Mucosa of descending colon (tissue), 3 donors: ENCODE results near the gene CMTM4. TPM values are rescaled to one million over a fixed set of nuclear protein-coding genes. Genes with fewer than 3 reads are reported as not detected.

Source experiments
- ATAC-seq: fragments of 200-7000 bp; cut with Tn5 transposase; one replicate; pipeline ENCODE4 v1.9.1; 2020; ENCODE audit warnings: mild to moderate bottlenecking, moderate library complexity
- DNase-seq, 3 donors: peaks; one replicate each; pipeline ENCODE4 v3.0.0-alpha.2; 2020
- H3K36me3 ChIP-seq: fragments of 200-600 bp; one replicate; pipeline ENCODE4 v1.8.0; 2021; ENCODE audit warnings: low read depth, mild to moderate bottlenecking
- H3K4me1 ChIP-seq: fragments of 200-600 bp; one replicate; pipeline ENCODE4 v1.8.0; 2021; ENCODE audit warnings: low read depth, mild to moderate bottlenecking
- H3K4me3 ChIP-seq: fragments of 200-600 bp; one replicate; pipeline ENCODE4 v1.8.0; 2021; ENCODE audit warnings: mild to moderate bottlenecking
- H3K9me3 ChIP-seq: fragments of 200-600 bp; one replicate; pipeline ENCODE4 v1.8.0; 2021; ENCODE audit warnings: mild to moderate bottlenecking
- CTCF ChIP-seq: fragments of 200-600 bp; IDR thresholded peaks from one replicate; pipeline ENCODE4 v1.8.0; 2022; ENCODE audit warnings: antibody characterized with exemption, mild to moderate bottlenecking
- intact Hi-C, 2 donors: fragments of 100-400 bp; cut with DNase I in 1 of 2; cut with micrococcal nuclease in 1 of 2; formaldehyde crosslinking; loops; one replicate each; pipeline versions ENCODE4 v1.11.0 to v1.11.1; 2022; cut with DNase I, micrococcal nuclease
- total RNA-seq, 3 donors: library from RNA; stranded (reverse); fragmentation: NEBNext Ultra II Directional in 2 of 3; extraction: Animal tissue kit (Norgen Biotek cat#: 25700) in 2 of 3; gene quantifications; one replicate each; pipeline versions ENCODE4 v1.2.1 to v1.2.4, GENCODE V29; 2021 to 2023
- donor health status: DM: no; HTN: no; CAD: no; lungs with moderate emphysema.
- donor health status: DM: no; HTN: no; CAD: no.
- donor health status: DM: no; HTN: yes; CAD: no.

CMTM4 gene
- total RNA-seq, 3 donors from 2014 or later, result 91.6 to 208 (median 155) TPM

- peak; percentile 27 for ATAC-seq
- DNase-seq, result no peak
- Histone ChIP-seq H3K36me3 (no peaks in the 10 kb centered on the region), H3K9me3 (no peaks in the 10 kb centered on the region), H3K4me1 (no peaks in the 10 kb centered on the region), H3K4me3 (no peak overlapping the region)
- TF ChIP-seq CTCF, result no peak
- intact Hi-C loops, result no loop called here
These were observed 106.2 kb downstream of the CMTM4 start for GRCh38 chr16:66590322-66590721.

GRCh38 chr16:66588981-66589713, 107.4 kb downstream of the CMTM4 start:
- DNase-seq, result peak; percentile 28 to 77 (median 59)
- no peaks in the 10 kb centered on the region for H3K9me3 ChIP-seq
- H3K4me3 ChIP-seq, result no peak overlapping the region
- peak; percentile 87 for ATAC-seq
- H3K4me1 ChIP-seq, result no peaks in the 10 kb centered on the region
- intact Hi-C loops, result no loop called here
- no peaks in the 10 kb centered on the region for H3K36me3 ChIP-seq
- TF ChIP-seq CTCF, result peak; percentile 12

DNA sequence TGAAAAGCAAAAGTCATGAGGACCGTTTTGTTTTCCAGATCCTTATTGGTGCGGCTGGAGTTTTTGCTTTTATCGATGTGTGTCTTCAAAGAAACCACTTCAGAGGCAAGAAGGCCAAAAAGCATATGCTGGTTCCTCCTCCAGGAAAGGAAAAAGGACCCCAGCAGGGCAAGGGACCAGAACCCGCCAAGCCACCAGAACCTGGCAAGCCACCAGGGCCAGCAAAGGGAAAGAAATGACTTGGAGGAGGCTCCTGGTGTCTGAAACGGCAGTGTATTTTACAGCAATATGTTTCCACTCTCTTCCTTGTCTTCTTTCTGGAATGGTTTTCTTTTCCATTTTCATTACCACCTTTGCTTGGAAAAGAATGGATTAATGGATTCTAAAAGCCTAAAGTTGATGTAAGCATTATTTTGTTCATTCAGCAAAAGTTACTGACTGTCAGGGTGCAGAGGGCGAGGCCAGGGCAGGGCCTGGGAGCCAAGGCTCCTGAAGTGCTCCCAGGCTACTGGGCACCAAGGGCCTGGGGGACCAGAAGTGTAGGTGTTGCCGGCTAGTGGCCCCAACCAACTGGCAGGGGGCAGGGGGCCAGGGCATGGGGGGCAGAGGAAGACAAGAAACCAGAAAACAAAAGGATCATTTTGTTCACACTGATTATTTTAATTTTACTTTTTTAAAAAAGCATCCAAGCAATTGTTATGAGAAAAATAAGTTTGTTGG, 108.5 kb downstream of the CMTM4 start:
- no peaks in the 10 kb centered on the region for H3K4me1 ChIP-seq
- no peak for ATAC-seq
- no peak overlapping the region for H3K4me3 ChIP-seq
- no peak for TF ChIP-seq CTCF
- DNase-seq, result no peak
- intact Hi-C loops, result no loop called here
- no peaks in the 10 kb centered on the region for H3K9me3 ChIP-seq
- H3K36me3 ChIP-seq, result no peaks in the 10 kb centered on the region

GRCh38 chr16:66585481-66586239, 110.9 kb downstream of the CMTM4 start:
- H3K36me3 ChIP-seq, result no peaks in the 10 kb centered on the region
- intact Hi-C loops, result no loop called here
- ATAC-seq (peak; percentile 25), DNase-seq (no peak)
- no peaks in the 10 kb centered on the region for H3K4me1 ChIP-seq
- no peaks in the 10 kb centered on the region for H3K9me3 ChIP-seq
- H3K4me3 ChIP-seq, result no peak overlapping the region
- TF ChIP-seq CTCF, result no peak

DNA sequence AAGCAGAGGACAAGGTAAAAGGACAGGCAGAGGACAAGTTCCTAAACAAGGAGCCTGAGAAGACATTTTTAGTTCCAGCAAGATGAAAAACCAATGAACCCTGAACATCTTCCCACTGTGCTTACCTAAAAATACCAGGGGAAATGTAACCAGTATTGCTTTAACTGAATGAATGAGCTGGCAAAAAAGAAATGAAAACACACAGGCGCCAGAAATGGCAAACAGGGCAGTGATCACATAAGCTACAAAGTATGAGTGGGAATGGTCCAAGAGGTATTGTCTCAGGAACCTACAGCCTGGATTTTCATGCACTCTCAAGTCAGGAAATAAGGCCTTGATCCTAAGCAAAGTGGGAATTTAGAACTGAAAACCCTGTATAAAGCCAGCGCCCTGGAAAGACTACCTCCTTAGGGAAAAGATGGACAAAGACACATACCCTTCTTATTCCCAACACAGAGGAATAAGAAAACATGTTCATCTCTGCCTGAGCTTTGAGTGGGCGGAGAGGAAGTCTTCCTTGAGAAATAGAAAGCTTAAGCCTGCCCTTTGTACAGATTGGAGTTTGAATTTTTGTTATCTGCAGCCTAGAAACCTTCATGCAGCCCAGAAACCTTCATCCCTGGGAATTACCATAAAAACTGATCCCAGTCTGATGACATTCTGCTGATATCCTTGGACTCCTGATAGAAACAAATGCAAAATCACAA, 115.1 kb downstream of the CMTM4 start:
- Histone ChIP-seq H3K4me1 (peaks cover 9% of the 10 kb centered on the region), H3K9me3 (no peaks in the 10 kb centered on the region), H3K4me3 (no peak overlapping the region), H3K36me3 (no peaks in the 10 kb centered on the region)
- intact Hi-C loops, result no loop called here
- no peak for TF ChIP-seq CTCF
- no peak for DNase-seq
- no peak for ATAC-seq
